MM.1S (cell line): ENCODE results near the gene TSPEAR.

Source experiments
- CTCF ChIP-seq: fragments of 300-600 bp; sonication (generic); IDR thresholded peaks from 2 replicates; pipeline ENCODE4 v1.5.1; 2016; ENCODE audit warnings: antibody characterized with exemption, low read length, mixed read lengths
- EZH2 ChIP-seq: fragments of 300-600 bp; sonication (generic); optimal IDR thresholded peaks from 2 replicates; pipeline ENCODE3; 2017; ENCODE audit warnings: low read depth, mild to moderate bottlenecking, antibody characterized with exemption, low read length, mixed read lengths
- EZH2phosphoT487 ChIP-seq: fragments of 300-600 bp; sonication (generic); IDR thresholded peaks from 2 replicates; pipeline ENCODE4 v1.6.1; 2018; ENCODE audit warnings: antibody characterized with exemption, low read length

GRCh38 chr21:44687671-44688070 is 23.7 kb downstream of the TSPEAR start:
- TF ChIP-seq CTCF (no peak), EZH2 (no peak), EZH2phosphoT487 (no peak)
